HPDE6-E6E7 (cell line): Measurements from ENCODE around the gene STAT5A.
"Not testable (repeated sequence)": the region's sequence is repeated elsewhere in the genome, so short reads cannot be mapped to it uniquely, and the experiment has no call there.

Experiments
- DNase-seq: peaks from one replicate; pipeline ENCODE4 v3.0.0; 2011; ENCODE audit warnings: missing footprints; ENCODE audit errors: extremely low spot score

STAT5A gene

GRCh38 chr17:42333053-42333452, 44.8 kb downstream of the STAT5A start:
- DNase-seq: no peak

- DNase-seq: no peak
Observed at GRCh38 chr17:42334677-42335076, 46.4 kb downstream of the STAT5A start.

- no peak for DNase-seq
Observed at GRCh38 chr17:42337442-42337841, 49.1 kb downstream of the STAT5A start.

- no peak for DNase-seq
Observed at GRCh38 chr17:42338427-42338985, 50.2 kb downstream of the STAT5A start.

- no peak for DNase-seq
Observed at GRCh38 chr17:42339221-42339620, 50.9 kb downstream of the STAT5A start.

- no peak for DNase-seq
Observed at GRCh38 chr17:42340691-42341127, 52.4 kb downstream of the STAT5A start.

- DNase-seq: no peak
Observed at GRCh38 chr17:42341568-42341967, 53.3 kb downstream of the STAT5A start.

GRCh38 chr17:42342242-42343008, 54.1 kb downstream of the STAT5A start:
- no peak for DNase-seq

- no peak for DNase-seq
Observed at GRCh38 chr17:42345396-42346073, 57.2 kb downstream of the STAT5A start.

GRCh38 chr17:42346481-42346880, 58.2 kb downstream of the STAT5A start:
- no peak for DNase-seq

GRCh38 chr17:42347198-42347597, 58.9 kb downstream of the STAT5A start:
- peak; percentile 44 for DNase-seq

- no peak for DNase-seq
Observed at GRCh38 chr17:42347606-42348005, 59.3 kb downstream of the STAT5A start.

- no peak for DNase-seq
Observed at GRCh38 chr17:42348104-42348503, 59.8 kb downstream of the STAT5A start.

- no peak for DNase-seq
Observed at GRCh38 chr17:42354956-42355843, 66.9 kb downstream of the STAT5A start.

- DNase-seq: no peak
Observed at GRCh38 chr17:42358434-42358833, 70.1 kb downstream of the STAT5A start.

GRCh38 chr17:42359133-42359532, 70.8 kb downstream of the STAT5A start:
- no peak for DNase-seq

- not testable (repeated sequence) for DNase-seq
Observed at GRCh38 chr17:42360388-42360787, 72.1 kb downstream of the STAT5A start.
